Osteoblast (primary cell): ENCODE data around the gene TBC1D5. TPM values are rescaled to one million over a fixed set of nuclear protein-coding genes. Genes with fewer than 3 reads are reported as not detected.

Experiments used
- DNase-seq: peaks from one replicate; pipeline ENCODE4 v3.0.0; 2011; ENCODE audit warnings: low spot score, mixed read lengths; ENCODE audit not compliant: insufficient read length; ENCODE audit errors: missing footprints
- H2AFZ ChIP-seq: 2 replicates; pipeline ENCODE4 v1.6.0; 2011; ENCODE audit warnings: mild to moderate bottlenecking, low read length
- H3K27ac ChIP-seq: 2 replicates; pipeline ENCODE4 v1.5.1; 2011; ENCODE audit warnings: mild to moderate bottlenecking, low read depth, low read length, moderate library complexity
- H3K27me3 ChIP-seq: 2 replicates; pipeline ENCODE4 v1.6.0; 2012; ENCODE audit warnings: mild to moderate bottlenecking, control low read depth, inconsistent platforms, low read length, moderate library complexity; ENCODE audit not compliant: insufficient read depth
- H3K36me3 ChIP-seq: 2 replicates; pipeline ENCODE4 v1.5.1; 2011; ENCODE audit warnings: mild to moderate bottlenecking, low read length, control low read depth, moderate library complexity; ENCODE audit not compliant: insufficient read depth
- H3K4me1 ChIP-seq: 2 replicates; pipeline ENCODE4 v1.5.1; 2011; ENCODE audit warnings: mild to moderate bottlenecking, low read length, control low read depth, moderate library complexity; ENCODE audit not compliant: insufficient read depth
- H3K4me2 ChIP-seq: 2 replicates; pipeline ENCODE4 v1.6.0; 2011; ENCODE audit warnings: mild to moderate bottlenecking, low read length; ENCODE audit not compliant: insufficient read depth
- H3K4me3 ChIP-seq: fragments of 200-600 bp; sonication (generic); 3 replicates; pipeline ENCODE4 v1.5.1; 2012; ENCODE audit warnings: mild to moderate bottlenecking, low read length, inconsistent platforms; ENCODE audit not compliant: insufficient read depth
- H3K79me2 ChIP-seq: 2 replicates; pipeline ENCODE4 v1.6.0; 2012; ENCODE audit warnings: mild to moderate bottlenecking, low read length, control low read depth, inconsistent platforms; ENCODE audit not compliant: insufficient read depth
- H3K9me3 ChIP-seq: 2 replicates; pipeline ENCODE4 v1.5.1; 2011; ENCODE audit warnings: low read depth, low read length, control low read depth
- H4K20me1 ChIP-seq: 2 replicates; pipeline ENCODE4 v1.6.0; 2012; ENCODE audit warnings: mild to moderate bottlenecking, low read length, control low read depth; ENCODE audit not compliant: insufficient read depth
- total RNA-seq: library from RNA; depleted of rRNA; stranded (reverse); fragments of >200 nt; gene quantifications from 2 replicates; pipeline ENCODE4 v1.2.3, GENCODE V29; 2012
- TF ChIP-seq, protein P1 (sequence below): IDR thresholded peaks from 2 replicates; pipeline ENCODE4 v1.5.1; 2011; ENCODE audit warnings: mild to moderate bottlenecking, low read depth, low read length, moderate library complexity; ENCODE audit errors: extremely low read depth

Gene TBC1D5
- total RNA-seq, 1 donor: 117 TPM

- TF ChIP-seq, protein P1, sequence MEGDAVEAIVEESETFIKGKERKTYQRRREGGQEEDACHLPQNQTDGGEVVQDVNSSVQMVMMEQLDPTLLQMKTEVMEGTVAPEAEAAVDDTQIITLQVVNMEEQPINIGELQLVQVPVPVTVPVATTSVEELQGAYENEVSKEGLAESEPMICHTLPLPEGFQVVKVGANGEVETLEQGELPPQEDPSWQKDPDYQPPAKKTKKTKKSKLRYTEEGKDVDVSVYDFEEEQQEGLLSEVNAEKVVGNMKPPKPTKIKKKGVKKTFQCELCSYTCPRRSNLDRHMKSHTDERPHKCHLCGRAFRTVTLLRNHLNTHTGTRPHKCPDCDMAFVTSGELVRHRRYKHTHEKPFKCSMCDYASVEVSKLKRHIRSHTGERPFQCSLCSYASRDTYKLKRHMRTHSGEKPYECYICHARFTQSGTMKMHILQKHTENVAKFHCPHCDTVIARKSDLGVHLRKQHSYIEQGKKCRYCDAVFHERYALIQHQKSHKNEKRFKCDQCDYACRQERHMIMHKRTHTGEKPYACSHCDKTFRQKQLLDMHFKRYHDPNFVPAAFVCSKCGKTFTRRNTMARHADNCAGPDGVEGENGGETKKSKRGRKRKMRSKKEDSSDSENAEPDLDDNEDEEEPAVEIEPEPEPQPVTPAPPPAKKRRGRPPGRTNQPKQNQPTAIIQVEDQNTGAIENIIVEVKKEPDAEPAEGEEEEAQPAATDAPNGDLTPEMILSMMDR: no peak
Measured at GRCh38 chr3:17207979-17208378, 534.5 kb downstream of the TBC1D5 start.

GRCh38 chr3:17207019-17207418 is 535.4 kb downstream of the TBC1D5 start:
- H3K79me2 ChIP-seq: no peaks in the 10 kb centered on the region
- TF ChIP-seq, protein P1: no peak
- no peaks in the 10 kb centered on the region for H3K27me3 ChIP-seq
- H3K36me3 ChIP-seq: no peaks in the 10 kb centered on the region
- H2AFZ ChIP-seq: no peak overlapping the region
- peak; percentile 58 for DNase-seq
- H3K4me2 ChIP-seq: no peak overlapping the region
- H3K27ac ChIP-seq: no peak overlapping the region
- no peaks in the 10 kb centered on the region for H4K20me1 ChIP-seq
- H3K4me1 ChIP-seq: no peaks in the 10 kb centered on the region
- no peak overlapping the region for H3K4me3 ChIP-seq
- peaks cover 2% of the 10 kb centered on the region for H3K9me3 ChIP-seq

More at GRCh38 chr3:17207979-17208378, 534.5 kb downstream of the TBC1D5 start:
- no peak overlapping the region for H2AFZ ChIP-seq
- no peaks in the 10 kb centered on the region for H3K36me3 ChIP-seq
- H3K4me2 ChIP-seq: no peak overlapping the region
- no peak overlapping the region for H3K4me3 ChIP-seq
- H4K20me1 ChIP-seq: no peaks in the 10 kb centered on the region
- DNase-seq: no peak
- no peaks in the 10 kb centered on the region for H3K79me2 ChIP-seq
- H3K9me3 ChIP-seq: no peaks in the 10 kb centered on the region
- no peak overlapping the region for H3K27ac ChIP-seq
- H3K4me1 ChIP-seq: no peaks in the 10 kb centered on the region
- H3K27me3 ChIP-seq: no peaks in the 10 kb centered on the region

- Histone ChIP-seq H3K79me2 (no peaks in the 10 kb centered on the region), H3K36me3 (no peaks in the 10 kb centered on the region), H4K20me1 (no peaks in the 10 kb centered on the region), H3K27ac (no peak overlapping the region), H3K4me2 (no peak overlapping the region), H3K27me3 (no peaks in the 10 kb centered on the region), H2AFZ (no peak overlapping the region), H3K4me3 (no peak overlapping the region), H3K4me1 (no peaks in the 10 kb centered on the region), H3K9me3 (peaks cover 2% of the 10 kb centered on the region)
- TF ChIP-seq, protein P1: no peak
- DNase-seq: no peak
Measured at GRCh38 chr3:17204049-17204650, 538.3 kb downstream of the TBC1D5 start.

DNA sequence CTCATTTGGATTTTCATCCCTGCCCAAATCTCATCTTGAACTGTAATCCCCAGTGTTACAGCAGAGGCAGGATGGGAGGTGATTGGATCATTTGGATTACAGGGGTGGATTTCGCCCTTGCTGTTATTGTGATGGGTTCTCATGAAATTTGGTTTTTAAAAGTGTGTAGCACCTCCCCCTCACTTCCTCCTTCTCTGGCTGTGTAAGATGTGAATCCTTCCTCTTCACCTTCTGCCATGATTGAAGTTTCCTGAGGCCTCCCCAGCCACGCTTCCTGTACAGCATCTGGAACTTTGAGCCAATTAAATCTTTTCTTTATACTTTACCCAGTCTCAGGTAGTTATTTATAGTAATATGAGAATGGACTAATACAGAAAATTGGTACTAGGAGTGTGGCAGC is 540.9 kb downstream of the TBC1D5 start:
- H3K36me3 ChIP-seq: no peaks in the 10 kb centered on the region
- TF ChIP-seq, protein P1: no peak
- no peaks in the 10 kb centered on the region for H3K27me3 ChIP-seq
- H2AFZ ChIP-seq: no peak overlapping the region
- DNase-seq: no peak
- H3K4me1 ChIP-seq: no peaks in the 10 kb centered on the region
- no peaks in the 10 kb centered on the region for H3K79me2 ChIP-seq
- H3K9me3 ChIP-seq: peaks cover 2% of the 10 kb centered on the region
- no peak overlapping the region for H3K27ac ChIP-seq
- H3K4me2 ChIP-seq: no peak overlapping the region
- no peak overlapping the region for H3K4me3 ChIP-seq
- H4K20me1 ChIP-seq: no peaks in the 10 kb centered on the region
